HTR-8/SVneo (cell line): Measurements from ENCODE around the gene HOXA3.

Experiments
- DNase-seq: peaks from one replicate; pipeline ENCODE4 v3.0.0; 2011; ENCODE audit warnings: low spot score, mixed read lengths; ENCODE audit not compliant: insufficient read length
- FAIRE-seq: peaks from 2 replicates; lab custom pipeline; 2011; peaks lifted over from hg19 to GRCh38; lab: Jason Lieb, UNC

HOXA3 gene

GRCh38 chr7:27169658-27170425 lies 17.5 kb upstream of the HOXA3 start:
- DNase-seq (no peak), FAIRE-seq (peak; percentile 16)

- FAIRE-seq (peak; percentile 79), DNase-seq (no peak)
These were observed 16.0 kb upstream of the HOXA3 start for GRCh38 chr7:27168265-27168947.

- FAIRE-seq, result no peak
- no peak for DNase-seq
These were observed 15.5 kb upstream of the HOXA3 start for GRCh38 chr7:27167916-27168264.

- FAIRE-seq, result peak; percentile 57
- DNase-seq, result no peak
These were observed 14.4 kb upstream of the HOXA3 start for GRCh38 chr7:27166531-27167505.

GRCh38 chr7:27165996-27166530 lies 13.7 kb upstream of the HOXA3 start:
- FAIRE-seq (no peak), DNase-seq (no peak)

GRCh38 chr7:27165089-27165995 lies 13.0 kb upstream of the HOXA3 start, which contains the start of gene HOXA9:
TSS of gene HOXA9 (minus strand) at chr7:27165537. CDS start at chr7:27165457, 80 bp downstream.
- peak; percentile 82 for DNase-seq

GRCh38 chr7:27164367-27165088 lies 12.1 kb upstream of the HOXA3 start:
- FAIRE-seq (peak; percentile 9), DNase-seq (no peak)

More at GRCh38 chr7:27165089-27165995, 13.0 kb upstream of the HOXA3 start, which contains the start of gene HOXA9:
- peak; percentile 74 for FAIRE-seq

- no peak for FAIRE-seq
- no peak for DNase-seq
These were observed 11.6 kb upstream of the HOXA3 start for GRCh38 chr7:27164045-27164366.

- FAIRE-seq (no peak), DNase-seq (no peak)
These were observed 11.1 kb upstream of the HOXA3 start for GRCh38 chr7:27163288-27164044.

GRCh38 chr7:27162561-27163287 lies 10.3 kb upstream of the HOXA3 start:
- no peak for FAIRE-seq
- DNase-seq, result no peak

- DNase-seq (no peak), FAIRE-seq (no peak)
These were observed 9.6 kb upstream of the HOXA3 start for GRCh38 chr7:27161721-27162560.

- no peak for FAIRE-seq
- no peak for DNase-seq
These were observed 8.9 kb upstream of the HOXA3 start for GRCh38 chr7:27161214-27161720.

- FAIRE-seq, result peak; percentile 72
These were observed 8.3 kb upstream of the HOXA3 start for GRCh38 chr7:27160546-27161213.

GRCh38 chr7:27160145-27160545 lies 7.8 kb upstream of the HOXA3 start:
- FAIRE-seq, result no peak
- no peak for DNase-seq

More at GRCh38 chr7:27160546-27161213, 8.3 kb upstream of the HOXA3 start:
- peak; percentile 76 for DNase-seq

- DNase-seq, result no peak
- FAIRE-seq, result no peak
These were observed 7.1 kb upstream of the HOXA3 start for GRCh38 chr7:27159266-27160144.
